GM23248 (cell line): ENCODE data around the gene RAB31. TPM values are rescaled to one million over a fixed set of nuclear protein-coding genes. Genes with fewer than 3 reads are reported as not detected.
A peak's percentile ranks its signal among the peaks of the same experiment; 100 is the strongest.

Experiments used
- DNase-seq: peaks from one replicate; pipeline ENCODE4 v3.0.0-alpha.2; 2015
- H2AFZ ChIP-seq: fragments of 200-600 bp; sonication (generic); 2 replicates; pipeline ENCODE4 v1.6.1; 2016; ENCODE audit warnings: antibody characterized with exemption
- H3F3A ChIP-seq: fragments of 200-600 bp; sonication (generic); 2 replicates; pipeline ENCODE4 v1.6.1; 2016; ENCODE audit warnings: mild to moderate bottlenecking, antibody characterized with exemption, mixed run types; ENCODE audit not compliant: insufficient read depth
- H3K27ac ChIP-seq: fragments of 200-600 bp; sonication (generic); 2 replicates; pipeline ENCODE4 v1.5.1; 2016; ENCODE audit warnings: mild to moderate bottlenecking
- H3K27me3 ChIP-seq: fragments of 200-600 bp; sonication (generic); replicated peaks from 2 replicates; pipeline ENCODE4 v1.6.1; 2016; ENCODE audit warnings: mild to moderate bottlenecking; ENCODE audit not compliant: insufficient read depth
- H3K36me3 ChIP-seq: fragments of 200-600 bp; sonication (generic); 2 replicates; pipeline ENCODE4 v1.6.1; 2016; ENCODE audit warnings: low read depth, mild to moderate bottlenecking
- H3K4me1 ChIP-seq: fragments of 200-600 bp; sonication (generic); 2 replicates; pipeline ENCODE4 v1.6.1; 2016; ENCODE audit warnings: mild to moderate bottlenecking; ENCODE audit not compliant: insufficient read depth
- H3K4me2 ChIP-seq: fragments of 200-600 bp; sonication (generic); one replicate; pipeline ENCODE4 v1.6.1; 2016; ENCODE audit warnings: mild to moderate bottlenecking; ENCODE audit not compliant: unreplicated experiment
- H3K4me3 ChIP-seq: fragments of 200-600 bp; sonication (generic); 2 replicates; pipeline ENCODE4 v1.5.1; 2016; ENCODE audit warnings: mild to moderate bottlenecking
- H3K79me2 ChIP-seq: fragments of 200-600 bp; sonication (generic); 2 replicates; pipeline ENCODE4 v1.6.1; 2016; ENCODE audit warnings: mild to moderate bottlenecking; ENCODE audit not compliant: insufficient read depth
- H3K9ac ChIP-seq: fragments of 200-600 bp; sonication (generic); 2 replicates; pipeline ENCODE4 v1.6.1; 2016; ENCODE audit warnings: mild to moderate bottlenecking
- H3K9me2 ChIP-seq: fragments of 200-600 bp; sonication (generic); 2 replicates; pipeline ENCODE4 v1.6.1; 2016; ENCODE audit warnings: mixed run types, mild to moderate bottlenecking, moderate library complexity; ENCODE audit not compliant: insufficient read depth
- H3K9me3 ChIP-seq: fragments of 200-600 bp; sonication (generic); one replicate; pipeline ENCODE4 v1.6.1; 2017; ENCODE audit warnings: low read depth
- H4K20me1 ChIP-seq: fragments of 200-600 bp; sonication (generic); 2 replicates; pipeline ENCODE4 v1.6.0; 2016; ENCODE audit not compliant: insufficient read depth
- EZH2 ChIP-seq: fragments of 200-600 bp; sonication (generic); IDR thresholded peaks from 2 replicates; pipeline ENCODE4 v1.6.1; 2018; ENCODE audit warnings: antibody characterized with exemption, mild to moderate bottlenecking; ENCODE audit not compliant: insufficient read depth, poor library complexity, severe bottlenecking
- EZH2phosphoT487 ChIP-seq: fragments of 200-600 bp; sonication (generic); IDR thresholded peaks from 2 replicates; pipeline ENCODE4 v1.6.1; 2018; ENCODE audit warnings: antibody characterized with exemption, moderate library complexity, mild to moderate bottlenecking, low read depth; ENCODE audit not compliant: insufficient read depth
- WGBS, 2 experiments: methylation state at CpG; one replicate each; pipeline ENCODE4 v1.1.6; 2015 to 2017; ENCODE audit warnings: low lambda C conversion rate in 2 of 2, low coverage in 1 of 2; ENCODE audit errors: missing lambda C conversion rate in 2 of 2; 5-methylcytosine and 5-hydroxymethylcytosine counted together
- in situ Hi-C: fragments of 300-500 bp; cut with MboI; formaldehyde crosslinking; loops from 2 replicates; pipeline ENCODE4 v1.15.0; 2020
- polyA plus RNA-seq: library from polyadenylated mRNA; unstranded; fragments of >200 nt; fragmentation: Nextera tagmentation; extraction: Ambion mirVana; gene quantifications from 2 replicates; pipeline ENCODE4 v1.2.1, GENCODE V29; 2016
- total RNA-seq: library from RNA; depleted of rRNA; stranded (reverse); fragments of >200 nt; shearing (Covaris generic); gene quantifications from 2 replicates; pipeline ENCODE4 v1.2.3, GENCODE V29; 2014

Gene RAB31
- total and polyA plus RNA-seq, 2 experiments from 2014 or later, result 49.2 to 144 TPM

DNA sequence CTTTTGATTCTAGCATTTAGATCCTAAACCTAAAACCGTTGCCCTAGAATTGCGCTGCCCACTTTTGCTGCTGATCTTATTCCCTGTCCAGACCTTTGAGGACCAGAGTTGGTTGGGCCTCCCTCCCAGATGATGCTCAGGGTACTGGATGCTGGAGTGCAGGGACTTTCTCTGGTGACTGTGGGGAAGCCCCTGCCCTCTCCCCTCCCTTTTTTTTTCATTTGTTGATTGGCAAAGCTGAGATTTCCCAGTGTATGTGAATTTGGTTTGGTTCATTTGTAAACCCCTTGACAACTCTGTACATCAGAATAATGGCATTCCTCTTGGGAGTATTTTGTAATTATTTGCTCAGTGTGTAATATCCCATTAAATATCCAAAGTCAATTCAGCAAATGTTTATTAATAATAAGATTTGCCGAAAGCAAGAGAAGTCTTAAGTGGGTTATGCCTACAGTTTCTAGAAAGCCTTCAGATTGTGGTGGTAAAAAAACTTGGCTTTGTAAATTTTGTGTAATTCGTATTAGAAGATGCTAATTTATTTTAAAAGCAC, 28.3 kb downstream of the RAB31 start:
- Histone ChIP-seq H3K9me3 (no peaks in the 10 kb centered on the region), H3K4me3 (no peak overlapping the region), H3K36me3 (no peaks in the 10 kb centered on the region), H3K79me2 (peaks cover 72% of the 10 kb centered on the region), H2AFZ (no peak overlapping the region), H4K20me1 (no peaks in the 10 kb centered on the region), H3K27me3 (no peaks in the 10 kb centered on the region), H3K4me2 (no peak overlapping the region), H3K4me1 (peaks cover 36% of the 10 kb centered on the region), H3F3A (peaks cover 26% of the 10 kb centered on the region), H3K27ac (no peak overlapping the region), H3K9ac (no peak overlapping the region), H3K9me2 (no peaks in the 10 kb centered on the region)
- no peak for DNase-seq
- in situ Hi-C loops, result no loop called here
- 48 to 50% methylated on average over 4 of the region's 4 CpGs for WGBS, 2 experiments
- TF ChIP-seq EZH2, result no peak
- TF ChIP-seq EZH2phosphoT487, result no peak

DNA sequence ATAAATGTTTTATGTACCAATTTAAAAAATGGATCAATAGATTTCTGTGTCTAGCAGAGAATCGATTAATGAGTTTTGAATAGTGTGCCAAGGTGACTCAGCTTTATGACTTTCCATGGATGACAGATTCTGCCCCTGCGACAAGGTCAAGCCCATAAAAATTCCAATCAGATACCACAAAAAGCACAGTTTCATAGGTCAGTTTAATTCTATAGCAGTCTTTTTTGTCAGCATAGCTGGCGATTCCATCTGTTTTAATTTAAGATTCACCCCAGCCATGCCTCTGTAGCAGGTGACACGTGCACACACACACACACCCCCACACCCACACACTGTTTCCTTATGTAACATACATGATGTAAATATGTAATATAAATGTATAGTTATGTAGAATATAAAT, 28.9 kb downstream of the RAB31 start:
- H2AFZ ChIP-seq, result no peak overlapping the region
- DNase-seq, result peak; percentile 41
- H3K36me3 ChIP-seq, result no peaks in the 10 kb centered on the region
- no peak overlapping the region for H3K27ac ChIP-seq
- no peaks in the 10 kb centered on the region for H4K20me1 ChIP-seq
- in situ Hi-C loops, result no loop called here
- 35% methylated on average over 4 of the region's 4 CpGs for WGBS, 2 experiments
- no peaks in the 10 kb centered on the region for H3K9me2 ChIP-seq
- H3K4me1 ChIP-seq, result peaks cover 40% of the 10 kb centered on the region
- no peaks in the 10 kb centered on the region for H3K27me3 ChIP-seq
- H3K9ac ChIP-seq, result no peak overlapping the region
- H3F3A ChIP-seq, result peaks cover 26% of the 10 kb centered on the region
- H3K79me2 ChIP-seq, result peaks cover 77% of the 10 kb centered on the region
- TF ChIP-seq EZH2phosphoT487 (0 out of 2 replicates have a peak, but pooled peaks have one; percentile 65), EZH2 (no peak)
- H3K4me2 ChIP-seq, result no peak overlapping the region
- no peaks in the 10 kb centered on the region for H3K9me3 ChIP-seq
- no peak overlapping the region for H3K4me3 ChIP-seq

DNA sequence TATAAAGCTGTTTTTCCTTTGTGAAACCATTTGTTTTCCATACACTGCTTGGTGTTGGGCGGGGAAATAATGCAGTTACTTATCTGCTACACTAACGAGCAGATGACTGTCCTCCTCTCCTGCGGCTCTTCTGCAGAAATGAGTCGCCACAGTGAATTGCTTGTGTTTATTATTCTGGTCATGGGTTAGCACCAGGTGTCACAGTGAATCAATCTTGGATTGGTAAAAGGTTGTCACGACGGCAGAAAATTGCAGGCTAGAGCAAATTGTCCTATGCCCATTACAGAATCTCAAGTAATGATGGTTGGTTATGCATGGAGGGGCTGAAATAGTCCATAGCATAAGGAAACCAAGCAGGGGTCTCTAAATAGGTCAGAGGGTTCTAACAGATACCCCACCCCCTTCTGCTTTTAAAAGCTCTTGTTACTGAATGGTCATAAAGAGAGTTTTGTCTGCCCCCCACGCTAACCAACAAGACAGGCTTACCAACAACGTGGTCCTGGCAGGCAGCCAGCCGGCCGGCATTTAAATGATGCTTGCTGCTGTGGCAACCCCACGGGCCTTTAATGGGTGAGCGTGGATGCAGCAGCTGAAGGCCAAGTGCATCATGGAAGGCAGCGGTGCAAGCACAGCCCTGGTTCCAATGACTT, 29.5 kb downstream of the RAB31 start:
- Histone ChIP-seq H3K9me3 (no peaks in the 10 kb centered on the region), H3K9ac (no peak overlapping the region), H3K9me2 (no peaks in the 10 kb centered on the region), H3K4me1 (peaks cover 46% of the 10 kb centered on the region), H3K27me3 (no peaks in the 10 kb centered on the region), H3F3A (peaks cover 31% of the 10 kb centered on the region), H3K4me3 (no peak overlapping the region), H3K27ac (peak overlapping the region; percentile 2; the same call in 1 of the 2 replicates), H2AFZ (no peak overlapping the region), H3K4me2 (no peak overlapping the region), H3K36me3 (no peaks in the 10 kb centered on the region), H4K20me1 (no peaks in the 10 kb centered on the region), H3K79me2 (peaks cover 77% of the 10 kb centered on the region)
- peak; percentile 82 for DNase-seq
- no peak for TF ChIP-seq EZH2
- TF ChIP-seq EZH2phosphoT487, result no peak
- WGBS, 2 experiments, result 43% methylated on average over 13 of the region's 13 CpGs
- in situ Hi-C loops, result no loop called here

DNA sequence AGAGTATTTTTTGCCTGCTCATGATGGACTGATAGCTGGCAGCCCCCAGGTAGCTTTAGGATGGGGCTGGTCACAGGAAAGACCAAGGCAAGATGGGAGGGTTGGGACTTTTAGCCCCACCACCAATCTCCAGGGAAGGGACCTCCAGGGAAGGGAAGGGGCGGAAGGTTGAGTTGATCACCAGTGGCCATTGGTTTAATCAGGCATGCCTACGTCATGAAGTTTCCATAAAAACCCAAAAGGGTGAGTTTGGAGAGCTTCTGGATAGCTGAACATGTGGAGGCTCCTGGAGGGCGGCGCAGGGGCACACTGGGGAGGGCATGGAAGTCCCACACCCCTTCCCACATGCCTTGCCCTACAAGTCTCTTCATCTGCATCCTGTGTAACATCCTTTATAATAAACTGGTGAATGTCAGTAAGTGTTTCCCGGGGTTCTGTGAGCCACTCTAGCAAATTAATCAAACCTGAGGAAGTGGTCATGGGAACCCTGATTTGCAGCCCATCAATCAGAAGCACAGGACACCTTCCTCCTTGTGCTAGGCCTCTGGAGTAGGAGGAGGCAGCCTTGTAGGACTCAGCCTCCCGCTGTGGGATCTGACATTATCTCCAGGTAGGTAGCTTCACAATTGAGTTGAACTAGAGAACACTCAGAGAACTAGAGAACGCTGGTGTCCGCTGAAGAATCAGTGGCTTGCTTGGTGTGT, 30.3 kb downstream of the RAB31 start:
- H3K27ac ChIP-seq, result no peak overlapping the region
- no peak overlapping the region for H3K4me2 ChIP-seq
- H3K9me3 ChIP-seq, result no peaks in the 10 kb centered on the region
- no peak overlapping the region for H3K9ac ChIP-seq
- no peaks in the 10 kb centered on the region for H3K9me2 ChIP-seq
- H3K36me3 ChIP-seq, result no peaks in the 10 kb centered on the region
- no peak overlapping the region for H3K4me3 ChIP-seq
- in situ Hi-C loops, result no loop called here
- peaks cover 69% of the 10 kb centered on the region for H3K79me2 ChIP-seq
- WGBS, 2 experiments, result 87 to 89% methylated on average over 8 of the region's 8 CpGs
- H3K27me3 ChIP-seq, result no peaks in the 10 kb centered on the region
- DNase-seq, result no peak
- H3F3A ChIP-seq, result peaks cover 38% of the 10 kb centered on the region
- H4K20me1 ChIP-seq, result no peaks in the 10 kb centered on the region
- TF ChIP-seq EZH2phosphoT487 (no peak), EZH2 (no peak)
- peaks cover 54% of the 10 kb centered on the region for H3K4me1 ChIP-seq
- H2AFZ ChIP-seq, result no peak overlapping the region
